Measurements from ENCODE around the gene ASB6.

Gene ASB6

DNA sequence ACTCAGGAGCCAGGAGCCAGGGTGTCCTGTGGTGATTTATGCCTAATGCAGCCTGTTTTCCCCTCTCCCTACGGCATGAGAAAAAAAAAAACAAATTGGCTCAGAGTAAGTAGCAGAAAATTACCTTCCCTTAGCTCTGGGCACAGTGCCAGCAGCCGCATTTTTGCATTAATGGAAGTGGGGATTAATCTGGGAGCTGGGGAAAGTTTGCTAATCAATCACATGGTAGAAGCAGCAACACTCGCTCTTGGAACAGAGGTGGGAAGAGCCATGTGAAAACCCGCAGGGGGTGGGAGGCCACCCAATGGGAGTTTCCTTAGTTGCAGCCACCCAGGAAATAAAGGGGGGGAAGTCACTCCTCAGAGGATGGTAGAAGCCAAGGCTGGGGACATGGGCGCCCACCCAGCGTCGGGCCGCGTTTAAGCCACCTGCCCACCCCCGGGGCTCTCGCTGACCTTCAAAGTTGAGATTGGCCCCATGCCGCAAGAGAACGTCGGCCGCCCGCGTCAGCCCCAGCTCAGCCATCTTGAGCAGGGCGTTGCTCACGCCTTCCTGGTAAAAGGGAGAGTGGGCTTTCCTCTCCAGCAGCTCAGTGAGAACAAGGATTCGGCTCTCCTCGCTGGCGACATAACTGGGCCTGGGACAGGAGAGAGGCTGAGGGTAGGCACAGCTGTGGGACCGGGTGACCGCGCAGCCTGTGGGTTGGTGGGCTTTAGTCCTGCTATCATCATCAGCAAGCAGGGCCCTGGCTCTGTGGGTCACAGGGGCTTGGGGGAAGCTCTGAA lies 1.7 kb downstream of the ASB6 start:
- TF ChIP-seq, protein P1, sequence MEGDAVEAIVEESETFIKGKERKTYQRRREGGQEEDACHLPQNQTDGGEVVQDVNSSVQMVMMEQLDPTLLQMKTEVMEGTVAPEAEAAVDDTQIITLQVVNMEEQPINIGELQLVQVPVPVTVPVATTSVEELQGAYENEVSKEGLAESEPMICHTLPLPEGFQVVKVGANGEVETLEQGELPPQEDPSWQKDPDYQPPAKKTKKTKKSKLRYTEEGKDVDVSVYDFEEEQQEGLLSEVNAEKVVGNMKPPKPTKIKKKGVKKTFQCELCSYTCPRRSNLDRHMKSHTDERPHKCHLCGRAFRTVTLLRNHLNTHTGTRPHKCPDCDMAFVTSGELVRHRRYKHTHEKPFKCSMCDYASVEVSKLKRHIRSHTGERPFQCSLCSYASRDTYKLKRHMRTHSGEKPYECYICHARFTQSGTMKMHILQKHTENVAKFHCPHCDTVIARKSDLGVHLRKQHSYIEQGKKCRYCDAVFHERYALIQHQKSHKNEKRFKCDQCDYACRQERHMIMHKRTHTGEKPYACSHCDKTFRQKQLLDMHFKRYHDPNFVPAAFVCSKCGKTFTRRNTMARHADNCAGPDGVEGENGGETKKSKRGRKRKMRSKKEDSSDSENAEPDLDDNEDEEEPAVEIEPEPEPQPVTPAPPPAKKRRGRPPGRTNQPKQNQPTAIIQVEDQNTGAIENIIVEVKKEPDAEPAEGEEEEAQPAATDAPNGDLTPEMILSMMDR (IDR thresholded peaks at IDR 0.05), result no peak

DNA sequence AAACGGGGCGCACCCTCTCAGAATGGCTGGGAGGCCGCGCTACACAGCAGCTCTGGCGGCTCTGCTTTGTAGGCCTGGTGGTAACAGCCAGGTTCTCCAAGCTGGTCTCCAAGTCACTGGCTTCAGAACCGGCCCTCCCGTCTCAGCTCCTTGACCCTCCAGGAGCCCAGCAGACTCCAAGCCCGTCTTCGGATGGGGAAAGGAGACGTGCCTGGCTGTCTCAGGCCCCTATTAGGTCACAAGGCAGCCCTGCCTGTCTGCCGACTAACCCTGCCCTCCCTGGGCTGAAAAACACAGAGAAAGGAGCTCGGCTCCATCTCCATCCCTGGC lies 2.2 kb downstream of the ASB6 start:
- TF ChIP-seq, protein P1 (IDR thresholded peaks at IDR 0.05), result no peak

DNA sequence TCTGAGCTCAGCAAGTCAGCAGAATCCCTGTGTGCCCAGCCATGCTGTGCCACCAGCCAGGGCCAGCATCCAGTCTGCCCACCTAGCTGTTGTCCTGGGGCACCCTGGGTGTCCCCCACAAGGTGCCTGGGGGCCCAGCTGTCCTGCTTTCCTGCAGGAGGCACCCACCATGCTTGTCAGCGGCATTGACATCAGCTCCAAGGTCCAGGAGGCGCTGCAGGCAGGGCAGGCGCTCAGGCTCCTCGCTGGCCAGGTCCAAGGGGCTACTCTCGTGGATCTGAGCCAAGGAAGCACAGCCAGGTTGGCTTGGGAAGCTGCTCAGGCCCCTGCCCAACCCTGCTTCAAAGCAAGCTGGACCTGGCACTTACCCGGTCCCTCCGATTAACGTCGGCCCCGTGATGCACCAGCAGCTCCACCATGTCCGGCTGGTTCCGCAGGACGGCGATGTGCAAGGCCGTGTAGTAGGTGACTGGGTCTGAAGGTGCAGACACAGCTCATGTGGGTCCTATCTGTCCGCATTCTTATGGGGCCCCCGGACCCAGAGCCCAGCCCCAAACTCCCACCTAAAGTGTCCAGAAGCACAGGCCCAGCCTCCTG lies 2.8 kb downstream of the ASB6 start:
- TF ChIP-seq, protein P1 (IDR thresholded peaks at IDR 0.05), result no peak

DNA sequence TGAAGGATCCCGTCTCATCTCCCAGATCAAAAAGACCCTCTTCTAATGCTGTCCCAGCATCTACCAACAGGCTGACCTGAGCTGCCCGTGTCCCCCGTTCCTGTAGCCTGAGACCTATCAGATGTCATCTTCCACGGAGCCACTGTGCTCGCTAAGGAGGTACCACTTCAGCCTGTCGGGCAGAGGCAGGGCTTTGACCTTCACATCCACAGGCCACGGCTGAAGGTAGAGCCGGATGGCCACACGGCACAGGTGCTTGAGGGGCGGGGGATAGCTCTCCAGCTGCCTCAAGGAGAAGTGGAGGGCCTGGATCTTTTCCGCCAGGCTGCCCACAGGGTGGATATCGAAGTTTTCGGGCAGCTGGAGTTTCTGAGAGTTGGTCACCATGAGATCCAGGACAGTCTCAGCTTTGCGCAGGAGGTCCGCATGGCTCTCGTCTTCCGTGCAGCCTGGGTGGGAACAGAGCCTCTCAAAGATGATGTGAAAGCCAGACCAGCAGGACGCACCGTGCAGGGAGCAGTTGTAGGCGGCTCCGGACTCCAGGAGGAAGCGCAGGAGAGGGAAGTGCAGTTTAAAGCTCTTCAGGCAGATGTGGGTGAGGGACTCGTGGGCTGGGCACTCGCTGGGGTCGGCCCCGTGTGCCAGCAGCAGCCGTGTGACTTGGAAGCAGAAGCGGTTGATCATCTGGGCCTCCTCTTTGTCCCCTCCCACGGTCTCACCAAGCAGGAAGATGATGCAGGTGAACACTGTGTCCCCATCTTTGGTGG lies 4.1 kb downstream of the ASB6 start:
- TF ChIP-seq, protein P1 (IDR thresholded peaks at IDR 0.05), result no peak

DNA sequence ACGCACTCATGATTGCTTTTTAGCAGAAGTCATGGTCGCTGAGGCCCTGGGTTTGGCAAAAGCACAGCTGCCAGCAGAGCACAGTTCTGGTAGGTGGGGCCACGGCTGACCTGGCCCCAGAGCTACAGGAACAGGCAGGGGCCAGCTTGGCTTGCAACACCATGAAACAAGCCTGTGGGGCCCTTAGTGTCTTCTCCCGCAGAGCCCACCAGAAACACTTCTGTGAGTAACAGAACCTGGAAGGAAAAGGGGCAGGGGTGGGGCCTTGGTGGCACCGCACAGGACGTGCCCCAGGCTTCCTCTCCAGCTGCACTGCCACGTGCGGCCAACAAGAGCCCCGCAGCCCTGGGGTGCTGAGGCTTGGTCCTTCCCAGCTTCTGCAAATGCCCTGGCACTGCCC lies 4.8 kb downstream of the ASB6 start:
- TF ChIP-seq, protein P1 (IDR thresholded peaks at IDR 0.05), result no peak

DNA sequence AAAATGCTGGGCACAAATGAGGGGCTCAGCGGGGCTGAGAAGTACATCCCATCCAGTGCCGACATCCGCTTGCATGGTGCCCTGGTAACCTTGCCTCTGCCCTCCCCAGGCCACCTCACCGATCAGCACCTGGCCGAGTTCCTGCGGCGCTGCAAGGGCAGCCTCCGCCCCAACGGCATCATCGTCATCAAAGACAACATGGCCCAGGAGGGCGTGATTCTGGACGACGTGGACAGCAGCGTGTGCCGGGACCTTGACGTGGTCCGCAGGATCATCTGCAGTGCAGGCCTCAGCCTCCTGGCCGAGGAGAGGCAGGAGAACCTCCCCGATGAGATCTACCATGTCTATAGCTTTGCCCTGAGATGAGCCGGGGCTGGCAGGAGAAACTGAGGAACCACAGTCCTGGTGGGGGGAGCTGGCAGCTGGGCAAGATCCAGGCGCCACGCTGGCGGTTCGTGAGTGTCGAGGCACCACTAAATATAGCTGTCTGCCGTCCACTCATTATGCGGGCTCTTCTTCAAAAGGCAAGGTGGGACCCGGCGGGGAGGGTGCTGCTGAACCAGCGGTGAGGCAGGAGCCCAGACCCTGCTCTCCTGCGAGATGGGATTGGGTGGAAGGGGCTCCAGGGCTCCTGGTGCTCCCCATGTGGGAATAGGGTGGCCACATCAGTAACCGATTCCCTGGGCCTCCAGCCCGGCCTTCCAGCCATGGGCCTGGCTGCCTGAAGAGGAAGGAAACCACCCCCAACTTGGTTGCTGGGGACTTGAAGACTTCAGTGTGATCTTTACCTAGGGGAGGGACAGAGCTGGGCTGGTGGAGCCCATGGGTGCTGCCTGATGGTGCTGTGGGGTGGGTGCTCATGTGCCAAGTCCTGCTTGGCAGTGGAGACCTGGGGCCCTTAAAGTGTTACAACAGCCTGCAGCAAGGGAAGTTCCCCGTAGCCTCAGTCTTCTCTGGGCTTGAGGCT lies 6.6 kb downstream of the ASB6 start:
- TF ChIP-seq, protein P1 (IDR thresholded peaks at IDR 0.05), result no peak

DNA sequence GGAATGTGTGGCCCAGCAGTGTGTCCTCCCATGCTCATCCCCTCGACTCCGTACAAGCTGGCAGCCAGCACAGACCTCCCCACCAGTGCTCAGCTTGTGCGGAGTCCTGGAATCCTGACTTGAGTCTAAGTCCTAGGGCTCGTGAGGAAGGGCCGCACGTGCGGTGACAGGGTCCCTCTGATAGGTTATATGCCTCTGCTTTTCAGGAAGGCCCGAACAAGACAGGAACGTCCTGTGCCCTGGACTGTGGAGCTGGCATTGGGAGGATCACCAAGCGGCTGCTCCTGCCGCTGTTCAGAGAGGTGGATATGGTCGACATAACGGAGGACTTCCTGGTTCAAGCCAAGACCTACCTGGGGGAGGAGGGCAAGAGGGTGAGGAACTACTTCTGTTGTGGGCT lies 8.1 kb downstream of the ASB6 start:
- TF ChIP-seq, protein P1 (IDR thresholded peaks at IDR 0.05), result no peak
